ENCODE results near the gene ITPKC. TPM values are rescaled to one million over a fixed set of nuclear protein-coding genes. Genes with fewer than 3 reads are reported as not detected.

Gene ITPKC
- total and polyA plus RNA-seq, 8 donors = 6.9 to 20.4 (median 11.4) TPM

DNA sequence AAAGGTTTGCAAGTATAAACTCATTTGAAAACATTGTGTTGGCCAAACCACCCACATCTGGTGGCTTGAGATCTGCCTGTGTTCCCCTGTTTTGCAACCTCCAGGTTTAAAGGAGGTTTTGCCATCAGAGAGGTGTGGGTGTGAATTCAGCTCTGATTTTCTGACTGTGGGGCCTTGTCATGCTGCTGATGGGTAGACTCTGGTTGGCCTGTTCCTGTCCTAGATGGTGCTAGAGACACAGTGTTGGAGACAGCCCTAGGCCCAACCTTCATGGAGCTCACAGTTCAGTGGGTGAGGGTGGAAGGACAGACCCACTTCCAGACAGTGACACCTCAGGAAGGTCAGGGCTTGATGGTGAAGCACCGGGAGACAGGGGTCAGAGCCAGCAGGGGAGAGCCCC is 68.6 kb downstream of the ITPKC start:
- Histone ChIP-seq H3K27me3 (no peaks in the 10 kb centered on the region), H3K4me3 (no peak overlapping the region), H3K36me3 (no peaks in the 10 kb centered on the region), H3K4me1 (no peaks in the 10 kb centered on the region), H3K27ac (no peak overlapping the region), H3K9me3 (no peaks in the 10 kb centered on the region)
- ATAC-seq = no peak
- TF ChIP-seq, protein P1, sequence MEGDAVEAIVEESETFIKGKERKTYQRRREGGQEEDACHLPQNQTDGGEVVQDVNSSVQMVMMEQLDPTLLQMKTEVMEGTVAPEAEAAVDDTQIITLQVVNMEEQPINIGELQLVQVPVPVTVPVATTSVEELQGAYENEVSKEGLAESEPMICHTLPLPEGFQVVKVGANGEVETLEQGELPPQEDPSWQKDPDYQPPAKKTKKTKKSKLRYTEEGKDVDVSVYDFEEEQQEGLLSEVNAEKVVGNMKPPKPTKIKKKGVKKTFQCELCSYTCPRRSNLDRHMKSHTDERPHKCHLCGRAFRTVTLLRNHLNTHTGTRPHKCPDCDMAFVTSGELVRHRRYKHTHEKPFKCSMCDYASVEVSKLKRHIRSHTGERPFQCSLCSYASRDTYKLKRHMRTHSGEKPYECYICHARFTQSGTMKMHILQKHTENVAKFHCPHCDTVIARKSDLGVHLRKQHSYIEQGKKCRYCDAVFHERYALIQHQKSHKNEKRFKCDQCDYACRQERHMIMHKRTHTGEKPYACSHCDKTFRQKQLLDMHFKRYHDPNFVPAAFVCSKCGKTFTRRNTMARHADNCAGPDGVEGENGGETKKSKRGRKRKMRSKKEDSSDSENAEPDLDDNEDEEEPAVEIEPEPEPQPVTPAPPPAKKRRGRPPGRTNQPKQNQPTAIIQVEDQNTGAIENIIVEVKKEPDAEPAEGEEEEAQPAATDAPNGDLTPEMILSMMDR (IDR thresholded peaks at IDR 0.05) = no peak
- FAIRE-seq = no peak
- WGBS, 2 donors = 71 to 90% methylated on average over 1 of the region's 1 CpG
- intact Hi-C loops (cut with DNase I) = no loop called here
- DNase-seq = no peak

GRCh38 chr19:40786060-40787037 is 69.4 kb downstream of the ITPKC start:
- no peaks in the 10 kb centered on the region for H3K36me3 ChIP-seq
- FAIRE-seq (no peak), ATAC-seq (no peak), DNase-seq (no peak)
- no peak overlapping the region for H3K27ac ChIP-seq
- H3K4me1 ChIP-seq = no peaks in the 10 kb centered on the region
- 91 to 96% methylated on average over 25 of the region's 25 CpGs for WGBS, 2 donors
- H3K9me3 ChIP-seq = no peaks in the 10 kb centered on the region
- H3K27me3 ChIP-seq = no peaks in the 10 kb centered on the region
- TF ChIP-seq, protein P1 (IDR thresholded peaks at IDR 0.05) = no peak
- H3K4me3 ChIP-seq = no peak overlapping the region
- intact Hi-C loops (cut with DNase I) = no loop called here

Other genes with a start within 250 kb of the ITPKC start
- gene SHKBP1, start 140.2 kb upstream of the ITPKC start, total RNA-seq = 10 to 100 TPM; 18.2 to 40.3 (median 22.7) TPM
- 10 to 100 TPM; 73.3 to 86.2 TPM for gene SHKBP1, start 140.2 kb upstream of the ITPKC start, polyA plus RNA-seq
- 10 to 100 TPM; 18.7 to 48.9 (median 23.9) TPM for gene LTBP4, start 115.7 kb upstream of the ITPKC start, total RNA-seq
- 10 to 100 TPM; 32.4 to 44.9 TPM for gene LTBP4, start 115.7 kb upstream of the ITPKC start, polyA plus RNA-seq
- 10 to 100 TPM in 1 of 6 donors, 1 to 10 TPM in 5; 3.2 to 19.1 (median 6.7) TPM for gene NUMBL, start 26.5 kb upstream of the ITPKC start, total RNA-seq
- 10 to 100 TPM; 14.7 to 16.2 TPM for gene NUMBL, start 26.5 kb upstream of the ITPKC start, polyA plus RNA-seq
- 10 to 100 TPM; 12.7 to 28.6 (median 16.3) TPM for gene COQ8B, start 226 bp upstream of the ITPKC start, total RNA-seq
- gene COQ8B, start 226 bp upstream of the ITPKC start, polyA plus RNA-seq = 10 to 100 TPM; 41.5 to 44.2 TPM
- 1 to 10 TPM; 3.2 to 6.3 (median 4.2) TPM for gene ACTMAP, start 33.4 kb downstream of the ITPKC start, total RNA-seq
- 10 to 100 TPM in 1 of 2 donors, 1 to 10 TPM in 1; 6.1 to 10.1 TPM for gene ACTMAP, start 33.4 kb downstream of the ITPKC start, polyA plus RNA-seq
- 10 to 100 TPM; 18.9 to 33.0 (median 23.7) TPM for gene SNRPA, start 34.1 kb downstream of the ITPKC start, total RNA-seq
- 10 to 100 TPM; 28.0 to 32.0 TPM for gene SNRPA, start 34.1 kb downstream of the ITPKC start, polyA plus RNA-seq
- 1 to 10 TPM in 1 of 6 donors, under 1 TPM in 1, not detected in 4; 0.79 to 1.9 TPM for gene MIA, start 58.4 kb downstream of the ITPKC start, total RNA-seq
- gene MIA, start 58.4 kb downstream of the ITPKC start, polyA plus RNA-seq = 1 to 10 TPM in 1 of 2 donors, under 1 TPM in 1; 0.94 to 2.2 TPM
- 10 to 100 TPM in 2 of 6 donors, 1 to 10 TPM in 4; 5.0 to 18.9 (median 9.1) TPM for gene RAB4B, start 61.1 kb downstream of the ITPKC start, total RNA-seq
- 10 to 100 TPM; 34.3 to 45.8 TPM for gene RAB4B, start 61.1 kb downstream of the ITPKC start, polyA plus RNA-seq
- gene EGLN2, start 82.1 kb downstream of the ITPKC start, total RNA-seq = 10 to 100 TPM; 22.3 to 45.6 (median 27.4) TPM
- 10 to 100 TPM; 57.6 to 82.1 TPM for gene EGLN2, start 82.1 kb downstream of the ITPKC start, polyA plus RNA-seq
- under 1 TPM in 1 of 6 donors, not detected in 5; 0.66 TPM for gene CYP2A6, start 133.3 kb downstream of the ITPKC start, total RNA-seq
- gene CYP2A6, start 133.3 kb downstream of the ITPKC start, polyA plus RNA-seq = not detected
- under 1 TPM in 1 of 6 donors, not detected in 5; 0.25 TPM for gene CYP2A7, start 165.1 kb downstream of the ITPKC start, total RNA-seq
- not detected for gene CYP2A7, start 165.1 kb downstream of the ITPKC start, polyA plus RNA-seq